ENCODE measurements around the gene TPBG.
"Not testable (repeated sequence)": the region's sequence is repeated elsewhere in the genome, so short reads cannot be mapped to it uniquely, and the experiment has no call there.

The TPBG gene

GRCh38 chr6:82374516-82374915, 10.9 kb downstream of the TPBG start:
- in situ Hi-C loops (cut with MboI; ENCODE audit: low sequenced_read_pairs), result no loop called here

DNA sequence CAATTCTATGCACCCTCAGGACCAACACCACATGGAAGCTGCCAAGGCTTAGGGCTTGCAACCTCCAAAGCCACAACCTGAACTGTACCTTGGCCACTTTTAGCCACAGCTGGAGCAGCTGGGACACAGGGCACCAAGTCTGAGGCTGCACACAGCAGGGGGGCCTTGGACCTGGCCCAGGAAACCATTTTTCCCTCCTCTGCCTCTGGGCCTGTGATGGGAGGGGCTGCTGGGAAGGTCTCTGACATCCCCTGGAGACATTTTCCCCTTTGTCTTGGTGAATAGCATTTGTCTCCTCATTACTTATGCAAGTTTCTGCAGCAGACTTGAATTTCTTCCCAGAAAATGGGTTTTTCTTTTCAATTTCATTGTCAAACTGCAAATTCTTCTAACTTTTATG, 13.0 kb downstream of the TPBG start:
- in situ Hi-C loops (cut with MboI; ENCODE audit: low sequenced_read_pairs), result no loop called here

GRCh38 chr6:82380566-82381185, 17.1 kb downstream of the TPBG start:
- in situ Hi-C loops (cut with MboI; ENCODE audit: low sequenced_read_pairs), result no loop called here

- in situ Hi-C loops (cut with MboI; ENCODE audit: low sequenced_read_pairs), result no loop called here
Observed at GRCh38 chr6:82381278-82381677, 17.7 kb downstream of the TPBG start.

- in situ Hi-C loops (cut with MboI; ENCODE audit: low sequenced_read_pairs), result no loop called here
Observed at GRCh38 chr6:82385102-82385501, 21.5 kb downstream of the TPBG start.

DNA sequence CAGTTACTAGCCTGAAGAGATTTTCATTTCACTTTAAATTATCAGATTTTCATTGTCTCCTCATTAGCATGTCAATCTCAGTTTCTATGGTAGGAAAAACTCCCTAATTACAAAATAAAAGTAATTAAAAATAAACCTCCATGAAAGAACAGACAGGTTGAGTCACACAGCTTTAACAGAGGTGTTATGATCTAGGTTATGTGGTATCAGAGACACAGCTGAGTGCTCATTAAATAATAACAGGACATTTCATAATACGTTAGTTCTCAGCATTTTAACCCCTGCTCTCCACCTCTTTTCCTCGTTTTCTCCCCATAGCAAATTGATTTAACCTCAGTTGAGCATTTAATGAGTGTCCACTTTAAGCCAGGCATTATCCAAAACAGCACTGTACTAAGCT, 21.9 kb downstream of the TPBG start:
- in situ Hi-C loops (cut with MboI; ENCODE audit: low sequenced_read_pairs), result no loop called here

DNA sequence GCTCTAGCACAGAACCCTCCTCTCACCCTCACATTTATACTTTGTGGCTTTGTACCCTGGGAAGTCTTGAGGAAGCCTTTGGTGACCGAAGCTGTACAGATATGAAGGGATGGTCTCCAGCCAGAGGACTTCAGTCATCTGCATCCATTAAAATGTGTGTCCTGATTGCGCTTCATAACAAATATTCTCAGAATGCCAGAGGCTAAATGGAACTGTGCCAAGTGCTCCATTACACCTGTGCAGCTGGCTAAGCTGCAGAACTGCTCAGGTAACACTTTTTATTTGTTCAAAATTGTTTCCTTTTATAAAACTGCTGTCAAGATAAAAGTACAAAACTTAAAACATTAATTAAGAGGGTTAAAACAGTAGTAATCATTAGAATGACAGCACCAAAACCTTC, 22.3 kb downstream of the TPBG start:
- in situ Hi-C loops (cut with MboI; ENCODE audit: low sequenced_read_pairs), result no loop called here

DNA sequence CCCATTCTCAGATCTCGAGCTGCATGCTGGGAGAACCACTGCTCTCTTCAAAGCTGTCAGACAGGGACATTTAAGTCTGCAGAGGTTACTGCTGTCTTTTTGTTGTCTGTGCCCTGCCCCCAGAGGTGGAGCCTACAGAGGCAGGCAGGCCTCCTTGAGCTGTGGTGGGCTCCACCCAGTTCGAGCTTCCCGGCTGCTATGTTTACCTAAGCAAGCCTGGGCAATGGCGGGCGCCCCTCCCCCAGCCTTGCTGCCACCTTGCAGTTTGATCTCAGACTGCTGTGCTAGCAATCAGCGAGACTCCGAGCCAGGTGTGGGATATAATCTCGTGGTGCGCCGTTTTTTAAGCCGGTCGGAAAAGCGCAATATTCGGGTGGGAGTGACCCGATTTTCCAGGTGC, 31.2 kb downstream of the TPBG start:
- in situ Hi-C loops (cut with MboI; ENCODE audit: low sequenced_read_pairs), result not testable (repeated sequence)

- in situ Hi-C loops (cut with MboI; ENCODE audit: low sequenced_read_pairs), result no loop called here
Observed at GRCh38 chr6:82396964-82397751, 33.5 kb downstream of the TPBG start.

DNA sequence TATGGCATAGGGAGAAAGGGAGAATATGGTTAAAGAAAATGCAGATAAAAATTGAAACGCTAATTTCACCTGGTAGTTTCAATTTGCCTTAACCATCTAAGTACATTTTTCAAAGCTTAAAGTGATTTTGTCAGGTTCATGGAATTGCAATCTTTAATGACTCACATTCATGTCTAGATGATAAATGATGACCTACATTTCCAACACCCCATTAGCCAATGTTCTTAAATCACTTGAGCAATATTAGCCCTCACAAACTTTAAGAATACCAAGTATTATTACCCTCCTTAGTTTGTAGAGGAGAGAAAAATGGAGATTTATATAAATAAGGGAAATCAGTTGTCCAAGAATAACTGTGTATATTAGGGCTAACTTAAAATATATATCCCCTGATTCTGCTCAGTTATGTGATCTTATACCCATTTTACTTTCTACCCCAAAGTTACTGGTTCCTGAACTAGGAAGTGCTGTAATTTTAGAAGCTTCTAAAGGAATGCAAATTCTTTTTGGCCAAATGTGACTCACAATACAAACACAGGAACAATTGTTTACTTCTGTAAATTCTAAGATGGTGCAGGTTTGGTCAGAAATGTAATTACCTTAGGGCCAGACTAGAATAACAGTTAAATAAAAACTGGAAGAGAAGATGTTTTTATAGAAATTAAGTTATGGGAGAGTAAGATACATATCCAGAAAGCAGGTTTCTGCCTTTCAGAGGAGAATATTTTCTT, 34.5 kb downstream of the TPBG start:
- in situ Hi-C loops (cut with MboI; ENCODE audit: low sequenced_read_pairs), result no loop called here

DNA sequence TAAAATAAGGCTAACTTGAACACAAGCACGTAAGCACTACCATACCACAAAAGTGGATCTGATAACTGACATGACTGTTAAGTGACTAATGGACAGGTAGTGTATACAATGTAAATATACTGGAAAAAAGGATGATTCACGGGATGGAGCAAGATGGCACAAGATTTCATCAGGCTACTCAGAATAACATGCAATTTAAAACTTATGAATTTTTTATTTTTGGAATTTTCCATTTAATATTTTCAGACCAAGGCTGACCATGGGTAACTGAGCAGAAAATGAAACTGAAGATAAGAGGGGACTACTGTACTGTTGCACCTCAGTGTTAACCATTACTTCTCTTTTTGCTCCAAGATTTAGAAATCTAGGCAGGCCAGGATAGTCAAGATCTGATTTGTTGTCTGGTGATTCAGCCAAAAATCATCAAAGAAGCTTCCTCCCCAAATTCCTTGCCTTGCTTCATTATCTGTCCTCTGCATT, 45.4 kb downstream of the TPBG start:
- in situ Hi-C loops (cut with MboI; ENCODE audit: low sequenced_read_pairs), result no loop called here

- in situ Hi-C loops (cut with MboI; ENCODE audit: low sequenced_read_pairs), result no loop called here
Observed at GRCh38 chr6:82410151-82410648, 46.6 kb downstream of the TPBG start.

DNA sequence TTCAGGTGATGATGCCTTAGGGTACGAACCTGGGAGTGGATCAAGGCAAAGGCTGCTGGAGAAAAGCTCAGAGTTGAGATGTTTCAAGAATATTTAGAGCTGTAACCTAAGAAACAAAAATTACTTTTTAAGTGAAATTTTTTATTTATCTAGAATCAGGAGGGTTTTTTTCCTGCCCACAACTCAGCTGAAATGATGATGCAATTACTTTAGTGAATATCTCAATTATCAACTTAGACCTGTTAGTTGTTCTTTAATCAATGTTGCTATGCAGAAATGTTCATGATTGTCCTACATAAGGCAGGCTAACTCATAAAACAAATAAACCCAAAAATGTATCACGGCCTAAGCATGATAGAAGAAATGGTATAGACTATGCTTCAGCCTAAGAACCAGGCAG, 50.3 kb downstream of the TPBG start:
- in situ Hi-C loops (cut with MboI; ENCODE audit: low sequenced_read_pairs), result no loop called here

GRCh38 chr6:82415820-82416219, 52.2 kb downstream of the TPBG start:
- in situ Hi-C loops (cut with MboI; ENCODE audit: low sequenced_read_pairs), result no loop called here

GRCh38 chr6:82416346-82416745, 52.7 kb downstream of the TPBG start:
- in situ Hi-C loops (cut with MboI; ENCODE audit: low sequenced_read_pairs), result no loop called here

Data from HL-60/S4 treated with phorbol 12-myristate 13-acetate at 8.2 ng/mL for 4 days and 3 days (cell line).